HEK293T (cell line): ENCODE data around the gene MZT2B.

Experiments
- BHLHE40 ChIP-seq: fragments of 450-650 bp; IDR thresholded peaks from 2 replicates; pipeline ENCODE4 v1.6.1; 2016; ENCODE audit warnings: mild to moderate bottlenecking, moderate library complexity, borderline replicate concordance
- CTBP1 ChIP-seq: fragments of 450-650 bp; IDR thresholded peaks from 2 replicates; pipeline ENCODE4 v1.6.1; 2016; ENCODE audit warnings: borderline replicate concordance
- ELF4 ChIP-seq: fragments of 450-650 bp; IDR thresholded peaks from 2 replicates; pipeline ENCODE4 v1.6.1; 2017; ENCODE audit warnings: antibody characterized with exemption
- FOXK2 ChIP-seq: fragments of 450-650 bp; IDR thresholded peaks from 2 replicates; pipeline ENCODE4 v1.6.1; 2016; ENCODE audit warnings: mild to moderate bottlenecking
- FOXM1 ChIP-seq: fragments of 450-650 bp; IDR thresholded peaks from 2 replicates; pipeline ENCODE4 v1.6.1; 2017; ENCODE audit warnings: mild to moderate bottlenecking, borderline replicate concordance
- NFRKB ChIP-seq: fragments of 450-650 bp; IDR thresholded peaks from 2 replicates; pipeline ENCODE4 v1.6.1; 2016; ENCODE audit warnings: mild to moderate bottlenecking, moderate library complexity
- PKNOX1 ChIP-seq: fragments of 450-650 bp; IDR thresholded peaks from 2 replicates; pipeline ENCODE4 v1.6.1; 2016

- TF ChIP-seq ELF4 (no peak), NFRKB (no peak), FOXK2 (no peak), CTBP1 (no peak), FOXM1 (no peak), PKNOX1 (no peak), BHLHE40 (no peak)
Measured at GRCh38 chr2:130198343-130198742, 16.3 kb downstream of the MZT2B start, which contains the start of gene TUBA3E.
